GM23338 (cell line): Measurements from ENCODE around the gene NYAP2.

ENCODE experiments used
- CTCF ChIP-seq, 2 experiments: fragments of 200-600 bp in 1 of 2; sonication (generic) in 1 of 2; conservative IDR thresholded peaks; 2 replicates each; pipeline versions ENCODE4 v1.5.1 to v1.6.1; 2016 to 2017; ENCODE audit warnings: antibody characterized with exemption in 2 of 2, low read depth in 2 of 2, mild to moderate bottlenecking in 2 of 2, moderate library complexity in 1 of 2
- EZH2 ChIP-seq: fragments of 200-600 bp; sonication (generic); IDR thresholded peaks from one replicate; pipeline ENCODE4 v1.8.0; 2017; ENCODE audit warnings: antibody characterized with exemption, mild to moderate bottlenecking, low read depth; ENCODE audit not compliant: unreplicated experiment
- NANOG ChIP-seq: IDR thresholded peaks from 2 replicates; pipeline ENCODE4 v1.6.1; 2016; ENCODE audit warnings: antibody characterized with exemption, borderline replicate concordance
- POLR2AphosphoS5 ChIP-seq: IDR thresholded peaks from 2 replicates; pipeline ENCODE4 v1.6.1; 2016; ENCODE audit warnings: antibody characterized with exemption, low read depth
- REST ChIP-seq: IDR thresholded peaks from one replicate; pipeline ENCODE4 v1.6.1; 2018; ENCODE audit warnings: antibody characterized with exemption; ENCODE audit not compliant: unreplicated experiment
- STAT1 ChIP-seq: IDR thresholded peaks from one replicate; pipeline ENCODE4 v1.6.1; 2016; ENCODE audit warnings: antibody characterized with exemption; ENCODE audit not compliant: unreplicated experiment
- ZNF114 ChIP-seq: fragments of 250-450 bp; sonication (Bioruptor Pico); IDR thresholded peaks from 2 replicates; pipeline ENCODE4 v1.5.0; 2020; ENCODE audit warnings: mild to moderate bottlenecking, moderate library complexity

DNA sequence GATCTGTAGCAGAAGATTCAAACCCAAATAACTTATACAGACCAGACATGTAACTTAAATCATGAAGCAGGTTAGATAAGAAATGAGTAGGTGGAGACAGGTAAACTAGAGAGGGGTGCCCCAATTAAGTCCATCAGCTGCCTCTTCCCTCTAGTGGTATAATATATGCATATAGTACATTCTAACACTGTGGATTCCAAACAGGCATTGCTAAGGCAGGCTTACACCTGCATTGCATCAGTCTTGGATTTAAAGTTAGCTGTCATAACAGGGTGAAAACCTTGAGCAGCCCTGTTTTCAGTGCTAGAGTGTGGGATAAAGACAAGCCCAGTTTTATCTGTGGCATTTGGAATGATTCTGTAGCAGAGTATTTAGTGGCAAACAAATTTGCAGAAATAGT, 63.4 kb downstream of the NYAP2 start:
- TF ChIP-seq CTCF (conservative IDR thresholded peaks at IDR 0.05; ENCODE audit: low read depth in 2 of 2) (no peak), ZNF114 (CRISPR knock-in tag) (no peak), STAT1 (no peak), POLR2AphosphoS5 (no peak), NANOG (no peak), REST (no peak), EZH2 (no peak)
